ENCODE data around the gene ESRRA. TPM values are rescaled to one million over a fixed set of nuclear protein-coding genes. Genes with fewer than 3 reads are reported as not detected.
A peak's percentile ranks its signal among the peaks of the same experiment; 100 is the strongest.

ESRRA gene
- total and polyA plus RNA-seq, 4 donors, result 8.3 to 28.0 (median 21.5) TPM

- H3K4me1 ChIP-seq (ENCODE audit: control insufficient read depth, insufficient read depth, low read length), result peaks cover 41% of the 10 kb centered on the region
- no peaks in the 10 kb centered on the region for H3K9me3 ChIP-seq (ENCODE audit: control insufficient read depth, insufficient read depth, low read length)
- peak overlapping the region; percentile 98 for H3K27ac ChIP-seq (ENCODE audit: low read depth, low read length)
- H3K36me3 ChIP-seq (ENCODE audit: control insufficient read depth, insufficient read depth, low read length), result peaks cover 50% of the 10 kb centered on the region
- WGBS (ENCODE audit: insufficient coverage), result under 1% methylated on average over 58 of the region's 58 CpGs
- H3K4me3 ChIP-seq (ENCODE audit: low read depth, low read length), result peak overlapping the region; percentile 57
- DNase-seq (ENCODE audit: low read depth in 4 of 6, low spot score in 6 of 6), result peak; percentile 96 to 100 (median 98)
- no peaks in the 10 kb centered on the region for H3K27me3 ChIP-seq (ENCODE audit: control insufficient read depth, insufficient read depth, low read length)
Observed at GRCh38 chr11:64269540-64270220, 35.6 kb upstream of the ESRRA start.

- no peak for DNase-seq (ENCODE audit: low read depth in 4 of 6, low spot score in 6 of 6)
- no peaks in the 10 kb centered on the region for H3K27me3 ChIP-seq (ENCODE audit: control insufficient read depth, insufficient read depth, low read length)
- H3K9me3 ChIP-seq (ENCODE audit: control insufficient read depth, insufficient read depth, low read length), result no peaks in the 10 kb centered on the region
- no peak overlapping the region for H3K4me3 ChIP-seq (ENCODE audit: low read depth, low read length)
- peaks cover 61% of the 10 kb centered on the region for H3K36me3 ChIP-seq (ENCODE audit: control insufficient read depth, insufficient read depth, low read length)
- H3K27ac ChIP-seq (ENCODE audit: low read depth, low read length), result no peak overlapping the region
- WGBS (ENCODE audit: insufficient coverage), result 86% methylated on average over 14 of the region's 15 CpGs
- peaks cover 20% of the 10 kb centered on the region for H3K4me1 ChIP-seq (ENCODE audit: control insufficient read depth, insufficient read depth, low read length)
Observed at GRCh38 chr11:64275031-64275800, 30.1 kb upstream of the ESRRA start.

- no peaks in the 10 kb centered on the region for H3K27me3 ChIP-seq (ENCODE audit: control insufficient read depth, insufficient read depth, low read length)
- peaks cover 14% of the 10 kb centered on the region for H3K4me1 ChIP-seq (ENCODE audit: control insufficient read depth, insufficient read depth, low read length)
- H3K27ac ChIP-seq (ENCODE audit: low read depth, low read length), result no peak overlapping the region
- peaks cover 61% of the 10 kb centered on the region for H3K36me3 ChIP-seq (ENCODE audit: control insufficient read depth, insufficient read depth, low read length)
- DNase-seq (ENCODE audit: low read depth in 4 of 6, low spot score in 6 of 6), result no peak
- H3K9me3 ChIP-seq (ENCODE audit: control insufficient read depth, insufficient read depth, low read length), result no peaks in the 10 kb centered on the region
- WGBS (ENCODE audit: insufficient coverage), result 100% methylated on average over 1 of the region's 2 CpGs
- no peak overlapping the region for H3K4me3 ChIP-seq (ENCODE audit: low read depth, low read length)
Observed at GRCh38 chr11:64275841-64276240, 29.5 kb upstream of the ESRRA start.

DNA sequence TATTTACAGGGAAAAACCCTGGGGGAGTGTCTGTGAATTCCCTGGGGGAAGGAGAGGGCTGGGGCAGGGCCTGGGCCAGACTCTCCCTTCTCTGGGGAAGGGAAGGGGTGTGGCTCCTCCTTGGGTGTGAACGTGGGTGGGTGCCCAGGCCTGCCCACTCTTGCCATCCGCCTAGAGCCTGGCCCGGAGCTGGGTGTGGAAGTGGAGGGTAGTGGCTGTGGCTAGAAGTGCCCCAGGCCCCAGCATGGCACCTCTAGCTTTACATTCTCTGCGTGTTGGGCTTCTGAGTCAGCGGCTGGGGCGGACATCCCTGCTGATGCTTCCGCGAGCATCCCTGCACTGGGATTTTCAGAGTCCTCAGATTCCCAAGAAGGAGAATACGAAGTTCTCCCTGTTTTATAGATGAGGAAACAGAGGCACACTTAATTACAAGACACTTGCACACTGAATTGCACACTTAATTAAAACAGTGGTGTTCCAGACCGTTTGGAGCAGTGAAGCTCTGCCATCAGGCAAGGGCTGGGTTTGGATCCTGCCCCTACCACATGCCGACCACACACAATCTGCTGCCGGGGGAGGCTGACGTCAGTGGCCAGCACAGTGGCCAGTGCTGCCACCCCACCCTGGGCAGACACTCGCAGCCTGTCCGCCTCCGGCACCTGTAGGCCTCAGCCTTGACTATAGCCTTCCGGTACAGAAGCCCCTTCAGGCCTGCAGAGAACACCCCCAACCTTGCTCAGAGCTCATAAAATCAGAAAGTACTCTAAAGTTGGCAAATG lies 28.5 kb upstream of the ESRRA start:
- Histone ChIP-seq H3K27ac (ENCODE audit: low read depth, low read length) (no peak overlapping the region), H3K4me1 (ENCODE audit: control insufficient read depth, insufficient read depth, low read length) (peaks cover 8% of the 10 kb centered on the region), H3K9me3 (ENCODE audit: control insufficient read depth, insufficient read depth, low read length) (no peaks in the 10 kb centered on the region), H3K4me3 (ENCODE audit: low read depth, low read length) (no peak overlapping the region), H3K36me3 (ENCODE audit: control insufficient read depth, insufficient read depth, low read length) (peaks cover 66% of the 10 kb centered on the region), H3K27me3 (ENCODE audit: control insufficient read depth, insufficient read depth, low read length) (no peaks in the 10 kb centered on the region)
- DNase-seq (ENCODE audit: low read depth in 4 of 6, low spot score in 6 of 6), result no peak
- WGBS (ENCODE audit: insufficient coverage), result 87% methylated on average over 14 of the region's 17 CpGs

- Histone ChIP-seq H3K9me3 (ENCODE audit: control insufficient read depth, insufficient read depth, low read length) (no peaks in the 10 kb centered on the region), H3K27ac (ENCODE audit: low read depth, low read length) (no peak overlapping the region), H3K4me3 (ENCODE audit: low read depth, low read length) (no peak overlapping the region), H3K27me3 (ENCODE audit: control insufficient read depth, insufficient read depth, low read length) (no peaks in the 10 kb centered on the region), H3K36me3 (ENCODE audit: control insufficient read depth, insufficient read depth, low read length) (peaks cover 79% of the 10 kb centered on the region), H3K4me1 (ENCODE audit: control insufficient read depth, insufficient read depth, low read length) (peaks cover 6% of the 10 kb centered on the region)
- 92% methylated on average over 7 of the region's 8 CpGs for WGBS (ENCODE audit: insufficient coverage)
- no peak for DNase-seq (ENCODE audit: low read depth in 4 of 6, low spot score in 6 of 6)
Observed at GRCh38 chr11:64278576-64279190, 26.6 kb upstream of the ESRRA start.

DNA sequence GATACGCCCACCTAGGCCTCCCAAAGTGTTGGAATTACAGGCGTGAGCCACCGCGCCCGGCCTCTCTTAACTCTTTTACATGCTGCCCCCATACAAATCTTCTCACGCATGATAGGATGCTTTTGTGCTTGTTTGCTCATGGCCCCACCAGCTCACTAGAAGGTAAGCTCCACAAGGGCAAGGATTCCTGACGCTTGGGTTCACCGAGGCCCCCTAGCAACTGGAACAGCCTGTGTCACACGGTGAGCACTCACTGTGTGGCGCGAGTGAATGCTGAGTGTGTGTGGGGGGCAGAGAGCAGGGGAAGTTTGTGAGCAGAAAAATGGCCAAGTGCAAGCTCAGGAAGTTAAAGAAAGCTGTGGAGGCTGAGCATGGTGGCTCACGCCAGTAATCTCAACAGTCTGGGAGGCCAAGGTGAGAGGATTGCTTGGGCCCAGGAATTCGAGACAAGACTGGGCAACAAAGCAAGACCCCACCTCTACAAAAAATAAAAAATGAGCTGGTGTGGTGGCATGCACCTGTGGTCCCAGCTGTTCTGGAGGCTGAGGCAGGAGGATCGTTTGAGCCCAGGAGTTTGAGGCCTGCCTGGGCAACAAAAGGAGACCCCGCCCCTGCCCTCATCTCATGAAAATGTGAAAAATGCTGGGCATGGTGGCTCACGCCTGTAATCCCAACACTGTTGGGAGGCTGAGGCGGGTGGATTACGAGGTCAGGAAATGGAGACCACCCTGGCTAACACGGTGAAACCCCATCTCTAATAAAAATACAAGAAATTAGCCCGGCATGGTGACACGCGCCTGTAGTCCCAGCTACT lies 23.2 kb upstream of the ESRRA start:
- Histone ChIP-seq H3K4me3 (ENCODE audit: low read depth, low read length) (no peak overlapping the region), H3K4me1 (ENCODE audit: control insufficient read depth, insufficient read depth, low read length) (peaks cover 28% of the 10 kb centered on the region), H3K9me3 (ENCODE audit: control insufficient read depth, insufficient read depth, low read length) (no peaks in the 10 kb centered on the region), H3K36me3 (ENCODE audit: control insufficient read depth, insufficient read depth, low read length) (peaks cover 60% of the 10 kb centered on the region), H3K27ac (ENCODE audit: low read depth, low read length) (no peak overlapping the region), H3K27me3 (ENCODE audit: control insufficient read depth, insufficient read depth, low read length) (no peaks in the 10 kb centered on the region)
- 97% methylated on average over 15 of the region's 22 CpGs for WGBS (ENCODE audit: insufficient coverage)
- DNase-seq (ENCODE audit: low read depth in 4 of 6, low spot score in 6 of 6), result no peak

DNA sequence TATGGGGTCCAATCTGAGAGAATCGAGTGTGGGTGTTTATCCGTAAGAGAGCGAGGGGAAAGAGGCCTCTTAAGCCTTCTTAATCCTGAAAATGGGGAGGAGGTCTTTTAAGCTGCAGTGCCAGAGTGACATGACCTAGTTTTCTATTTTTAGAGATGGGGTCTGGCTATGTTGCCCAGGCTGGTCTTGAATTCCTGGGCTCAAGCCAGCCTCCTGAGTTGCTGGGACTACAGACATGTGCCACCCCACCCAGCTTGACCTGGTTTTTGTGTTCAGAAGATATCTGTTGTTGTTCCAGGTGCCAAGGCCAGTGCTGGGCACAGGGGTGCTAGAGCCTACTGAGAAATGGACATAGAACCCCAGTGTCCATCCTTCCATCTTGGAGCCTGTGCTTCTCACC lies 22.2 kb upstream of the ESRRA start:
- Histone ChIP-seq H3K4me3 (ENCODE audit: low read depth, low read length) (no peak overlapping the region), H3K4me1 (ENCODE audit: control insufficient read depth, insufficient read depth, low read length) (peaks cover 37% of the 10 kb centered on the region)

DNA sequence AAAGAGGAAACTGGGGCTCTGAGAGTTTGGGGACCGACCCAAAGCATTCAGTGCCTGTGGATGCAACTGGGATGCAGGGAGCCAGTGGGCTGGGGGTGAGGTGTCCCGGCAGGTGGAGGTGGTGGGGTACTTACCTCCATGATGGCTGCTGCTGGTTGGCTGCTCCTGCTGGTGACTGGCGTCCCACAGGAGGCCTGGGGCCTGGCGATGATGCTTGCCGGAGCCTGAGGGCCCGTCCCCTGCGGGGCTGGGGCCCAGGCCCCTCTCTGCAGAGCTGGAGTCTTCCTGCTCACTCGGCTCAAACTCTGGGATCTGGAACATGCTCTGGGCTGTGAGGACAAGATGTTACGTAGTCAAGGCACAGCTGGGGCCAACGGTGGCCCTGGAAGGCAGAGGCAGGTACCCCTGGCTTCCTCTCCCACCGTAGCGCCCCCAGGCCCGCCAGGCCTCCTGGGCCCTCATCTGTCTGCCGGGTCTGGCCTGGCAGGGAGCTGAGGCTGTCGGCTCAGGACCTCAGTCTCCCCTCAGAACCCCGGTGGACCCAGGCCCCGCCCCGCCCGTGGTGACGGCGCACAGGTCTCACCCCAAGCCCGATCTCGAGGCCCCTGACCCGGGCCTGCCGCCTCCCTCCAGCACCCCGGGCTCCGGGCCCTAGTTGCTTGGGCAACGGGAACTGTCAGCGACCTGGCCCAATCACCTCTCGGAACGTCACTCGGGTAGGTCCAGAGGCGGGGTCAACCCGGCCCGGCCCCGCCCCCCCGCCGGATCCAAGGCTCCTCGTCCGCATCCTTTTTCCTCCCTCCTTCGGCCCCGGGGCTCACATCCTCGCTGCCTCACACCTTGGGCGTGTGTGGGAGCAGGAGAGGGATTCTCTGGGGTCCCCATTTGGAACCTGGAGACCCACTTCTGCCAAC lies 21.0 kb upstream of the ESRRA start, which contains the start of gene BAD:
Gene BAD (minus strand): TSS at position 618 of the 914 bp plus-strand sequence. CDS start 297 bp downstream, at position 321.
- H3K4me1 ChIP-seq (ENCODE audit: control insufficient read depth, insufficient read depth, low read length), result peaks cover 42% of the 10 kb centered on the region
- H3K27me3 ChIP-seq (ENCODE audit: control insufficient read depth, insufficient read depth, low read length), result no peaks in the 10 kb centered on the region
- DNase-seq (ENCODE audit: low read depth in 4 of 6, low spot score in 6 of 6), result peak; percentile 82 to 98 (median 90)
- H3K9me3 ChIP-seq (ENCODE audit: control insufficient read depth, insufficient read depth, low read length), result no peaks in the 10 kb centered on the region
- WGBS (ENCODE audit: insufficient coverage), result 5% methylated on average over 33 of the region's 44 CpGs
- peak within 1 kb of the TSS; percentile 74 for H3K4me3 ChIP-seq (ENCODE audit: low read depth, low read length)
- peaks cover 64% of the 10 kb centered on the region for H3K36me3 ChIP-seq (ENCODE audit: control insufficient read depth, insufficient read depth, low read length)
- peak within 1 kb of the TSS; percentile 99 for H3K27ac ChIP-seq (ENCODE audit: low read depth, low read length)

More for the DNA sequence above, 22.2 kb upstream of the ESRRA start:
- Histone ChIP-seq H3K27me3 (ENCODE audit: control insufficient read depth, insufficient read depth, low read length) (no peaks in the 10 kb centered on the region), H3K36me3 (ENCODE audit: control insufficient read depth, insufficient read depth, low read length) (peaks cover 62% of the 10 kb centered on the region), H3K9me3 (ENCODE audit: control insufficient read depth, insufficient read depth, low read length) (no peaks in the 10 kb centered on the region), H3K27ac (ENCODE audit: low read depth, low read length) (no peak overlapping the region)
- WGBS (ENCODE audit: insufficient coverage), result 96% methylated on average over 3 of the region's 3 CpGs
- DNase-seq (ENCODE audit: low read depth in 4 of 6, low spot score in 6 of 6), result no peak

All from spinal cord (tissue), 10 donors.